ENCODE measurements around the gene NUP62. TPM values are rescaled to one million over a fixed set of nuclear protein-coding genes. Genes with fewer than 3 reads are reported as not detected.

NUP62 gene
- total RNA-seq, 1 experiment from 2014 or later = 85.2 TPM

- TF ChIP-seq CEBPB (IDR thresholded peaks at IDR 0.05; ENCODE audit: low read depth) = no peak
- TF ChIP-seq ZBTB33 (IDR thresholded peaks at IDR 0.05; ENCODE audit: extremely low read depth, insufficient replicate concordance, low read length) = peak; percentile 15
- TF ChIP-seq ATF3 (IDR thresholded peaks at IDR 0.05) = no peak
- no peak for TF ChIP-seq SRF (IDR thresholded peaks at IDR 0.05; ENCODE audit: low read depth)
- TF ChIP-seq POLR2A (IDR thresholded peaks at IDR 0.05; ENCODE audit: borderline replicate concordance, extremely low read depth, insufficient read depth, insufficient read length) = peak; percentile 19
Measured at GRCh38 chr19:49876422-49877019, 52.8 kb downstream of the NUP62 start (continued).

GRCh38 chr19:49875857-49876421 is 53.4 kb downstream of the NUP62 start:
- Histone ChIP-seq H2AFZ (ENCODE audit: low read depth, low read length, poor library complexity, severe bottlenecking) (no peak overlapping the region), H3K4me3 (replicated peaks in 1 of 2; ENCODE audit: low read depth in 1 of 2, low read length in 2 of 2) (peak overlapping the region; percentile 79 to 89), H3K27me3 (ENCODE audit: insufficient read depth, low read length) (no peaks in the 10 kb centered on the region), H3K4me1 (ENCODE audit: control insufficient read depth in 1 of 2, insufficient read depth in 2 of 2, low read length in 2 of 2) (peaks cover 12 to 30% of the 10 kb centered on the region in 2 experiments), H3K27ac (ENCODE audit: low read depth, low read length) (peak overlapping the region; percentile 98), H4K20me1 (ENCODE audit: insufficient read depth) (no peaks in the 10 kb centered on the region), H3K79me2 (ENCODE audit: insufficient read depth, low read length) (peaks cover 35% of the 10 kb centered on the region), H3K4me2 (ENCODE audit: low read length) (peak overlapping the region; percentile 99), H3K9me2 (ENCODE audit: insufficient read depth) (no peaks in the 10 kb centered on the region), H3K9ac (ENCODE audit: low read length) (peak overlapping the region; percentile 93), H3K9me3 (ENCODE audit: control insufficient read depth in 1 of 2, insufficient read depth in 1 of 2, low read depth in 1 of 2, low read length in 2 of 2) (no peaks in the 10 kb centered on the region), H3K36me3 (ENCODE audit: control insufficient read depth in 1 of 2, insufficient read depth in 2 of 2, low read length in 2 of 2) (peaks cover 0 to 10% of the 10 kb centered on the region in 2 experiments; a peak in 2 of 4 replicates)
- BruUV-seq (replicated peaks) = TSS peak; percentile 62
- ATAC-seq (peak; percentile 22; the same call in 1 of the 2 replicates), DNase-seq (ENCODE audit: low read depth, low spot score) (no peak)
- CTCF ChIA-PET = no interaction called here
- POLR2A ChIA-PET = interaction anchor here (1.0 to 2.1 kb wide), 7 partner anchors 9 to 199 kb away, joined by 3 to 6 read pairs (median 4); partner anchors contain the start of gene NUP62
- TF ChIP-seq ZBTB33 (IDR thresholded peaks at IDR 0.05; ENCODE audit: extremely low read depth, insufficient replicate concordance, low read length) (no peak), POLR2A (IDR thresholded peaks at IDR 0.05; ENCODE audit: borderline replicate concordance, extremely low read depth, insufficient read depth, insufficient read length) (peak; percentile 11), POLR2AphosphoS5 (IDR thresholded peaks at IDR 0.05; ENCODE audit: low read depth, low read length) (peak; percentile 49; the same call in 1 of the 2 replicates), TCF7L2 (IDR thresholded peaks at IDR 0.05; ENCODE audit: borderline replicate concordance, extremely low read depth, insufficient read depth, insufficient read length) (peak; percentile 1)
- intact Hi-C loops (cut with micrococcal nuclease) = no loop called here
- RAD21 ChIA-PET (ENCODE audit: low non-redundant PET in 1 of 2, low total read pairs in 2 of 2, uncharacterized antibody in 2 of 2, unreplicated experiment in 2 of 2) = no interaction called here
